Measurements from ENCODE around the gene MMD2.

The MMD2 gene

DNA sequence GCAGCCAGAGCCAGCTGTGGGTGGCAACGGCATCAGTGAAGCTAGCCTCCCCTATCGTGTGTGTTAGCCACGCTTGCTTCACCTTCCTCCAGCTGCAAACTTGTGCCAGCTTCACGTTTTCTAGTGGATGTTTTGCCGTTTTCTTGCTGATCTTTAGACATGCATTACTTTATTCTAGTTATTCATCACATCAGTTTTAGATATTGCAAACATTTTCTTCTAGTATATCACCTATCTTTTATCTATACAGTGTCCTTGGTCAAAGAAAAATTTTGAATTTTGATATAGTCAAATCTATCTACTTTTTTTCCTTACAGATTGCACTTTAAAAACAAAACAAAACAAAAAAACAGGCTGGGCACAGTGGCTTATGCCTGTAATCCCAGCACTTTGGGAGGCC, 90.5 kb downstream of the MMD2 start:
- DNase-seq (ENCODE audit: low read depth), result no peak

DNA sequence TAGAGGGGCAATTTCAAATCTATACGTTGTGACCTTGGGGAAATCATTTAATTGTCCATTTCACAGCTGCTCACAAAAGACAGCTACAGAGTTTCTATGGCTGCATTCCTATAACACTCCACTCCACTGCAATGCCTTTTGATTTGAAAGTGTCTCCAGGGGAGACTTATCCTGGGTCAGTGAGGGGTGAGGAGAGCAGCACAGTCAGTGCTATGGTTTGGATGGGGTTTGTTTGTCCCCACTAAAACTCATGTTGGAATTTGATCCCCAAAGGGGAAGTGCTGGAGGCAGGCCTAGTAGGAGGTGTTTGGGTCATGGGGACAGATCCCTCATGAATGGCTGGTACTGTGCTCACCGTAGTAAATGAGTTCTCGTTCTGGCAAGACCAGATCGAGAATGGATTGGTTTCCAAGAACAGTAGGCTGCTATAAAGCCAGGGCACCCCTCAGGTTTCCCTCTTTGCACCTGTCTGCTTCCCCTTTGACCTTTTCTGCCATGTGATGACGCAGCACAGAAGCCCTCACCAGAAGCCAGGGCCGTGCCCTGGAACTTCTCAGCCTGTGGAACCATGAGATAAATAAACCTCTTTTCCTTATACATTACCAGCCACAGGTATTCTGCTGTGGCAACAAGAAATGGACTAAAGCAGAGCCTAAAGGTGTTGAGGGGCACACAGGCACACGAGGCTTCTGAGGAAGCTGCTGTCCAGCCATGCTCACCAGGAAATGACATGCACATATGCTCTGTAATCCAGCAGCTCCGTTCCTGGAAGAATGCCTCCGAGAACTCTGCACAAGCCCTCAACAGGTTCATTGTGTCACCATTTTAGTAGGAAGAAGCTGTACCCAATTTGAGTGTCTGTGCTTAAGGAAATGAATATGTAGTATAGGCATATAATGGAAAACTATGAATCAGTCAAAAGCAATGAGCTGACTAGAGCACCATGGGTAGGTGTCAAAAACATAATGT, 92.2 kb downstream of the MMD2 start:
- DNase-seq (ENCODE audit: low read depth), result no peak

DNA sequence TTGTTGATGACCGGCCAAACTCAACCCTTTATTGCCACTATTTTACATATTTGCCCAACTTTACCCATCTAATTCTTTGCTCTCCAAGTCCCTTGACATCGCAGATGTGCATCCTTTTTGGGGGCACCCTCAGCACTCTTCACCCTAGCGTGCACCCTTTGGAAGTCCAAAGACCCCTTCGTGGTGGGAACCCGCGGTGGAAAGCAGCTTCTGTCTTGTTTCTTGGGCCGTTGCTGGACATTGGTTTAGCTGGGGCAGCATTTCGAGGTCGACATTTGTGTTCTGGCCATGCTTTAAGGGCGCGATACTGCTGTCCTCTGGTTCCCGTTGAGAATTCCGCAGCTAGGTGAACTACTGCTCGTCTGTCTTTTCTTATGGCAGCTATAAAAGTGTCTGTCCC, 96.8 kb downstream of the MMD2 start:
- DNase-seq (ENCODE audit: low read depth), result no peak

DNA sequence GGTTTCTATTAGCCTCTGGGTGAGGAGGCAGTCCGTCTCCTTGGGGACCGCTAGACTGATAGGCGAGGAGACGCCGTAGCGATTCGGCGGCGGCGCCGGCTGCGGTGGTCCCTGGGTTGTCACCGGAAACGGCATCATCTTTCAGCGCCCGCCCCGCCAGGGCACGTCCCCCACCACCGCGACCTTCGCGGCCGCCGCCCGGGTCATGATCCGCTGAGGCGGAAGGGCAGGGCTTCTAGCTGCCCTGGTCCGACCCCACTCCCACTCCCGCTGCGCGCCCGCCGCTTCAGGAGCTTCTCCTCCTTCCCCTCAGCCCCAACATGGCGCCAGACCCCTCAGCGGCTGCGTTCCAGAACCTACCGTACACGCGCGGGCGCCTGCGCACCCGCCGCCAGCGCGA, 97.3 kb downstream of the MMD2 start, which contains the start of gene PAPOLB:
Gene PAPOLB (minus strand): TSS at position 358 of the 400 bp plus-strand sequence. CDS start 220 bp downstream, at position 138.
- no peak for DNase-seq (ENCODE audit: low read depth)

DNA sequence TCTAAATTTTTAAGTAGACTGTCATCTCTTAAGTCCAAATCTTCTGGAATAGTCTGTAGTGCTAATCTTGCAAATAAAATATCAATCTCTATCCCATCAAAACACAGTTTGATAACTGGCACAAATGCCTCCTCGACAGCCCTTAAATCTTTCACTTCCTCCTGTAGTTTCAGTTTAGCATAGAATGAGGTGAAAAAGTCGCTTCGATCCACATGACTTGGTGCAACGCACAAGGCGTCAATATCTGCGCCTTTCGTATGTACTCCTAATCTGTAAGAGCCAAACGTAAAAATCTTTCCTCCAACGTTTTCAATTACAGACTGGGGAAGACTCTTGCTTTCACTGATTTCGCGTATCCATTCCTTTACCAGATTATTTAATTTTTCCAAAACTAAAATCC, 97.8 kb downstream of the MMD2 start:
- no peak for DNase-seq (ENCODE audit: low read depth)

DNA sequence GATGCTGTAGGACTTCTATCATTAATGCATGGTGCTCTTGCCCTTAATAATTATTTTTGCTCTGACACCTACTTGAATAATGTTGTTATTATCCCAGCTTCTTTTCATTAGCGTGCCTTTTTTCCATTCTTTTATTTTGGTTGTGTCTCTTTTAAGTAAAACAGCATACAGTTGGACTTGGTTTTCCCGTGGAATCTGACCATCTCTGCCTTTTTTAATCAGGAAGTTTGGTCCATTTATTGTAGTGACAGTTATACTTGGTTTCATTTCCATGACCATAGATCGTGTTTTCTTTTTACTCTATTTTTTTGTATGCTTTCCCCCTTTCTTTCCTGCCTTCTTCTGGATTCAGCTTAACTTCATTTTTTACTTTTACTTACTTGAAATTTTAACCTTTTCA, 101.8 kb downstream of the MMD2 start:
- no peak for DNase-seq (ENCODE audit: low read depth)

DNA sequence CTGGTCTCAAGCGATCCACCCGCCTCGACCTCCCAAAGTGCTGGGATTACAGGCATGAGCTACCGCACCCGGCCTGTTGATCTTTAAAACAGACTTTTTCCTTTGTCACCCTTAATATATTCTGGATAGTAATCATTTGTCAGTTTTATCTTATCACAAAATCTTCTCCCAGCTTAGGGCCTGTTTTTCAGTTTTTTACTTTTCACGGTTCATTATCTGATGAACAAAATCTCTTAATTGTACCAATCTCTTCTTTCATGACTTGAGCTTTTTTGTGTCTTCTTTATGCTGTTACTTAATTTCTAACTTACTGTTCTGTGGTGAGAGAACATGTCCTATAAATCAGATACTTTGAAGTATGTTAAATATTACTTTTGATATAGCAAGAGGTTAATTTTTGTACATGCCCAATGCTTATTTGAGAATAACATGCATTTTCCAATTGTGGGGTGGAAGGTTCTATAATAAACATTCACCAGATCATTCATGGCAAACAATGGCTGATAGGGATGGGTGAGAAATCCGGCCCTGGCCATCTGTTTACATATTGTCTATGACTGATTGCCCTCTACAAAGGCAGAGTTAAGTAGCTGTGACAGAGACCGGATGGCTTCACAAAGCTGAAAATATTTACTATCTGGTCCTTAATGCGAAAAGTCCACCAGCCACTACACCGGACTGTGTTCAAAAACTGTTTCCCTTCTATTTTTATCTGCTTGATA, 102.5 kb downstream of the MMD2 start:
- DNase-seq (ENCODE audit: low read depth), result no peak

All from GM04503 (cell line).